Psoas muscle (tissue), 8 donors: ENCODE data around the gene LIMK2. TPM values are rescaled to one million over a fixed set of nuclear protein-coding genes. Genes with fewer than 3 reads are reported as not detected.

ENCODE experiments used
- ATAC-seq, 4 donors: fragments of 200-7000 bp; cut with Tn5 transposase; one replicate each; pipeline ENCODE4 v1.9.1; 2020; ENCODE audit warnings: moderate library complexity in 3 of 4, mild to moderate bottlenecking in 2 of 4
- DNase-seq, 2 donors: peaks; one replicate each; pipeline ENCODE4 v3.0.0-alpha.2; 2020
- H3K27ac ChIP-seq: fragments of 200-600 bp; one replicate; pipeline ENCODE4 v1.8.0; 2022
- H3K27me3 ChIP-seq, 3 donors: fragments of 200-600 bp in 1 of 3; one replicate each; pipeline versions ENCODE4 v1.6.1 to v1.8.0; 2013 to 2022; ENCODE audit warnings: low read length in 2 of 3, mild to moderate bottlenecking in 2 of 3, moderate library complexity in 1 of 3; ENCODE audit not compliant: insufficient read depth in 3 of 3
- H3K36me3 ChIP-seq, 2 donors: fragments of 200-600 bp in 1 of 2; one replicate each; pipeline versions ENCODE4 v1.6.1 to v1.8.0; 2013 to 2022; ENCODE audit warnings: low read depth in 1 of 2, mild to moderate bottlenecking in 1 of 2, moderate library complexity in 1 of 2; ENCODE audit not compliant: insufficient read depth in 1 of 2
- H3K4me1 ChIP-seq: fragments of 200-600 bp; one replicate; pipeline ENCODE4 v1.8.0; 2022
- H3K4me3 ChIP-seq: fragments of 200-600 bp; one replicate; pipeline ENCODE4 v1.8.0; 2022; ENCODE audit warnings: mild to moderate bottlenecking
- H3K9me3 ChIP-seq: fragments of 200-600 bp; one replicate; pipeline ENCODE4 v1.8.0; 2022
- WGBS, 3 donors: extraction: QIAGEN DNeasy Blood & Tissue Kit; methylation state at CpG; one replicate each; pipeline versions ENCODE4 v1.1.6 to v1.1.7; 2013; 5-methylcytosine and 5-hydroxymethylcytosine counted together
- intact Hi-C, 2 donors: fragments of 100-400 bp; cut with DNase I; formaldehyde crosslinking; loops; one replicate each; pipeline versions ENCODE4 v1.11.0 to v1.14.2; 2022
- polyA plus RNA-seq, 3 donors: library from polyadenylated mRNA; stranded (reverse); fragments of 200-250 nt; gene quantifications; one replicate each; pipeline ENCODE4 v1.2.3, GENCODE V29; 2013
- total RNA-seq, 4 donors: library from RNA; stranded (reverse); fragmentation: NEBNext Ultra II Directional in 2 of 4; extraction: Animal tissue kit (Norgen Biotek cat#: 25700) in 2 of 4; gene quantifications; one replicate each; pipeline versions ENCODE4 v1.2.1 to v1.2.4, GENCODE V29; 2021 to 2023
- TF ChIP-seq, protein P1 (sequence below): fragments of 200-600 bp; IDR thresholded peaks from one replicate; pipeline ENCODE4 v1.8.0; 2022; ENCODE audit warnings: antibody characterized with exemption
- donor health status: healthy with polysubstance abuse.
- donor health status: DM: no; HTN: no; CAD: no; lungs with moderate emphysema.
- donor health status: Bipolar disorder and iron deficiency.
- donor health status: healthy.
- donor health status: DM: yes; HTN: yes; CAD: no.
- donor health status: DM: no; HTN: no; CAD: no.
- donor health status: DM: no; HTN: no; CAD: no.
- donor health status: DM: yes; HTN: yes; CAD: no.

Gene LIMK2
- total and polyA plus RNA-seq, 7 donors: 4.0 to 73.5 (median 12.5) TPM

DNA sequence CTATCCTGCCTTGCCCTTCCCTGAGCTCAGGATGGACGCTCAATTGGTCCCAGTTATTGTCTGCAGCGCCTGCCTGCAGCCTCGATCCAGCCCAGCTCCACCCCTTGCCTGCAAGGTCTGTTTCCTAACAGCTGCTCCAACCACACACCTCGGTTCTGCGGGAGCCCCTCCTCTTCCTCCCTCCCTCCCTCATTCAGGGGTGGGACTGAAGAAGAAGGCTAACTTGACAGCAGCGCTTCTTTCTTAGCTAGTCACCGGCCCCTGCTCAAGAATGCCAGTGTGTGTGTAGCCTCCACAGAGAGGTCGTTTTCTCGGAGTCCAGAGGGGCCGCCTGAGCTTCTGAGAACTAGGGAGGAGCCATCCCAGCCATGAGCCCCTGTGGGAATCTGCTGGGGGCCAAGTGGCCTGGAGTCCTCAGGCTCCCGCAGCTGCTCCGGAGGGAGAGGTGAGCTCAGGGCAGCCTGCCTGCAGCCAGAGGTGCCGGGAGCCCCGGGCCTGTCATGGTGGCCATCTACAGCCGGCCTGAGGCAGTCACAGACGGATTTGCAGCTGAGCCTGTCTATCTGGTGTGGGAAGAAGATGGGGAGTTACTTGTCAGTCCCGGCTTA, 36.1 kb downstream of the LIMK2 start:
- TF ChIP-seq, protein P1, sequence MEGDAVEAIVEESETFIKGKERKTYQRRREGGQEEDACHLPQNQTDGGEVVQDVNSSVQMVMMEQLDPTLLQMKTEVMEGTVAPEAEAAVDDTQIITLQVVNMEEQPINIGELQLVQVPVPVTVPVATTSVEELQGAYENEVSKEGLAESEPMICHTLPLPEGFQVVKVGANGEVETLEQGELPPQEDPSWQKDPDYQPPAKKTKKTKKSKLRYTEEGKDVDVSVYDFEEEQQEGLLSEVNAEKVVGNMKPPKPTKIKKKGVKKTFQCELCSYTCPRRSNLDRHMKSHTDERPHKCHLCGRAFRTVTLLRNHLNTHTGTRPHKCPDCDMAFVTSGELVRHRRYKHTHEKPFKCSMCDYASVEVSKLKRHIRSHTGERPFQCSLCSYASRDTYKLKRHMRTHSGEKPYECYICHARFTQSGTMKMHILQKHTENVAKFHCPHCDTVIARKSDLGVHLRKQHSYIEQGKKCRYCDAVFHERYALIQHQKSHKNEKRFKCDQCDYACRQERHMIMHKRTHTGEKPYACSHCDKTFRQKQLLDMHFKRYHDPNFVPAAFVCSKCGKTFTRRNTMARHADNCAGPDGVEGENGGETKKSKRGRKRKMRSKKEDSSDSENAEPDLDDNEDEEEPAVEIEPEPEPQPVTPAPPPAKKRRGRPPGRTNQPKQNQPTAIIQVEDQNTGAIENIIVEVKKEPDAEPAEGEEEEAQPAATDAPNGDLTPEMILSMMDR: no peak
- peaks cover 43% of the 10 kb centered on the region for H3K4me1 ChIP-seq
- no peaks in the 10 kb centered on the region for H3K9me3 ChIP-seq
- DNase-seq: peak; percentile 77 to 82
- H3K36me3 ChIP-seq: peaks cover 0 to 13% of the 10 kb centered on the region in 2 donors
- peak overlapping the region; percentile 76 for H3K27ac ChIP-seq
- H3K4me3 ChIP-seq: peak overlapping the region; percentile 74
- 29 to 37% (median 30%) methylated on average over 17 of the region's 17 CpGs for WGBS, 3 donors
- intact Hi-C loops: no loop called here
- peak; percentile 76 to 84 (median 80) for ATAC-seq
- H3K27me3 ChIP-seq: no peaks in the 10 kb centered on the region

DNA sequence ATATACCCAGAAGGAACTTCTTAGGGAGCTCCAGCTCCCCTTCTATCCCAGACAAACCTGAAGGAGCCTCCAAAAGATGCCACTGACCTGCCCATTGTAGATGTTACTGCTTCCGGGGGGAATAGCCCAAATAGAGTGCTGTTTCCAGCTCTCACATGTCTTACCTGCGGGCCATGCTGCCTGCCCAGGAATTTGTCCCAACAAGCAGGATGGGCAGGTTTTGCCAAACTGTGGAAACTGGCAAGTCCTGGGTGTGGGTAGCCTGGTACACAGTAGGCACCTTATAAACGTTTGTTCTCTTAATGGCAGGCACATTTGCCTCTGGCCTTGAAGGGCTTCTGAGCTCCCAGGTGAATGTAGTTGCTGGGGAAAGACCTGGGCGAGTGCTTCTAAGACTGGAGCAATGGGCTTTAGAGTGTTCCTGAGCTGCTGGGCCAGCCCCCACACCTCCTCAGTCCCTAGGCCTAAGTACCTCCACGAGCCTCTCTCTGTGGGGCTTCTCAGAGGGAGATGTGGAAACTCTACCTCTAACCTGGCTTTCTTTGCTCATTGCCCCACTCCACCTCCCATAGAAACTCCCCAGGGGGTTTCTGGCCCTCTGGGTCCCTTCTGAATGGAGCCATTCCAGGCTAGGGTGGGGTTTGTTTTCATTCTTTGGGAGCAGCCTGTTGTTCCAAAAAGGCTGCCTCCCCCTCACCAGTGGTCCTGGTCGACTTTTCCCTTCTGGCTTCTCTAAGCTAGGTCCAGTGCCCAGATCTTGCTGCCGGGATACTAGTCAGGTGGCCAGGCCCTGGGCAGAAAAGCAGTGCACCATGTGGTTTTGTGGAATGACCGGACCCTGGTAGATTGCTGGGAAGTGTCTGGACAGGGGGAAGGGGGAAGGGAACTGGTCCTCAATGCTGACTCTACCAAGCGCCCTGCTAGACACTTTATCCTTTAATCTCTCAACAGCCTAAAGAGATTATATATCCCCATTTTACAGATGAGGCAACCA, 37.2 kb downstream of the LIMK2 start:
- Histone ChIP-seq H3K4me1 (peaks cover 39% of the 10 kb centered on the region), H3K4me3 (peak overlapping the region; percentile 74), H3K9me3 (no peaks in the 10 kb centered on the region), H3K27me3 (no peaks in the 10 kb centered on the region), H3K36me3 (peaks cover 0 to 13% of the 10 kb centered on the region in 2 donors), H3K27ac (peak overlapping the region; percentile 76)
- no peak for DNase-seq
- TF ChIP-seq, protein P1: no peak
- 74 to 80% (median 76%) methylated on average over 9 of the region's 9 CpGs for WGBS, 3 donors
- intact Hi-C loops: no loop called here
- peak in 3 of 4 donors; percentile 35 to 56 (median 53) for ATAC-seq

DNA sequence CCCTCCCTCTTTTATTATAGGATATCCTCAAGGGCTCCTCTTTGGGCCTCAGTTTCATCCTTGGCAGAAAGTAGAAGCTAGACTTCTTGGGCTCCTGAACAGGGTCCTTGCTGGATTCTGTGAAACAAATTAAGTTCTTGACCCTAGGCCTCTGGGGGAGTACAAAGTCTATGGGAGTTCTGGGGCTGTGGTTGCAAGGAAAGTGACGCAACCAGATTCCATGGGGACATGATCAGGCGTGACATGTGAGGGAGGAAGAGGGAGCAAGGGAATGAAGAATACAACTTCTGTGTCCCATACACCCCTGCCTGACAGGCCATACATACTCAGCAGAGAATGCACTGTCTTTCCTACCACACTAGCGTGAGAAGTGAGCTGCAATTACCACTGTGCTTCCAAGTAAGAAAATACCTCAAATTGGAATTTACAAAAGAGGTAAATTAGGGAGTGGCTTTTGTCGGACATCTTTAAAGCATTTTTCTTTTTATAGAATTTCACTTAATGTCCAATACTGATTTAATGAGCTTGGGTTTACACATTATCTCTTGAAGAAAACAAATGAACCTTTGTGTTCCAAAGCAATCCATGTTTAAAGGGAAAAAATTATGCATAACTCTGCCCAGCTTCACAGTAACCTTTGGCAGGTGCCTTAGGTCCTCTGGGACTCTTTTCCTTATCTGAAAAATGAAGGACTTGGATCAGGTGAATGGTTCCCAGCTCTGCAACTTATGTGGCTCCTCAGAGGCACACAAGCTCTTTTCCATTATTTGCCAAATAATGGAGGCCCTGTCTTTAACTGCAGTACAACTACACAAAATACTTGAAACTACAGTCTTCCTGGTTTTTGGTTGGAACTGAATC, 38.9 kb downstream of the LIMK2 start:
- ATAC-seq (no peak), DNase-seq (no peak)
- Histone ChIP-seq H3K4me1 (peaks cover 37% of the 10 kb centered on the region), H3K27me3 (no peaks in the 10 kb centered on the region), H3K4me3 (peak overlapping the region; percentile 74), H3K36me3 (peaks cover 0 to 13% of the 10 kb centered on the region in 2 donors), H3K9me3 (no peaks in the 10 kb centered on the region), H3K27ac (peak overlapping the region; percentile 30)
- intact Hi-C loops: no loop called here
- WGBS, 3 donors: 86 to 89% (median 87%) methylated on average over 4 of the region's 4 CpGs
- TF ChIP-seq, protein P1: no peak

DNA sequence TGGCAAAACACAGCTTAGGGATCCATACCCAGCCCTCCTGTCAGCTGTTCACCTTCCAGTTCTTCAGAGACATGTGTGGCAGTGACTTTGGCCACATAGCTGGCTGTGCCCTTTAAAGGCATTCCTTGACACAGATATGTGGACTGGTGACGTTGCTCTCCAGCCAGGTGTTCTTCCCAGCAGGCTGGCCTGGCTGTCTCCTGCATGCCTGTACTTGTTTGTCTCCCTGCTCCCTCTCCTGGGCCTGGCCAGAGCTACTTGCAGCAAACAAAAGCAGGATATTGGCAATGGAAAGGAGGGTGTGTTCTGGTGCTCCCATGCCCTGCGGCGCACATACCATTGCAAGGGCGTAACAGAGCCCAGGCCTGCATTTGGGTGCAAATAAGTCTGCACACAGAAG, 41.9 kb downstream of the LIMK2 start:
- Histone ChIP-seq H3K4me1 (peaks cover 22% of the 10 kb centered on the region), H3K4me3 (peak overlapping the region; percentile 29), H3K9me3 (no peaks in the 10 kb centered on the region), H3K27ac (peak overlapping the region; percentile 62), H3K27me3 (no peaks in the 10 kb centered on the region), H3K36me3 (peaks cover 0 to 27% of the 10 kb centered on the region in 2 donors)
- DNase-seq: peak in 1 of 2 donors; percentile 32
- 53 to 74% (median 54%) methylated on average over 4 of the region's 4 CpGs for WGBS, 3 donors
- TF ChIP-seq, protein P1: no peak
- intact Hi-C loops: no loop called here
- peak; percentile 37 to 84 (median 66) for ATAC-seq
